NCI-H2107 treated with DMSO at 0.1 percent for 48 hours (cell line): ENCODE data around the gene LEKR1.

Source experiments
- DNase-seq: peaks from one replicate; lab custom pipeline; 2025; ENCODE audit not compliant: unreplicated experiment; lab: John Stamatoyannopoulos, UW

The LEKR1 gene

DNA sequence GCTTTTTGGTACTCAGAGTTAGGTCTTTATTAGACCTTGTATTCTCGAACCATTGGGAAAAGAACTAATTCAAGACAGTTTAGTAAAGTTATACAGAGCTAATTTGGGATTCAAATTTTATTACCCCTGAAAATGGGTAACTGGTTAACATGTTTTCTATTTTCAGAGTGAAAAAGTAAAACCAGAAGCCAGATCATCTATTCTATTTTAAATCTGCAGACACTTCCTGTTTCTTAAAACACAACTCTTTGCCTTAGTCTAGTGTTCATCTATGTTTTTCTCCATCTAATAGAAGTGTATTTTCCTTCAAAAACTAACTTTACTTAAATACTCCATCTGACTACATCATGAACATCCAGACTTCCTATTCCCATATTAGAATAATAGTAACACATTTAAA, 220.4 kb downstream of the LEKR1 start:
- no peak for DNase-seq

DNA sequence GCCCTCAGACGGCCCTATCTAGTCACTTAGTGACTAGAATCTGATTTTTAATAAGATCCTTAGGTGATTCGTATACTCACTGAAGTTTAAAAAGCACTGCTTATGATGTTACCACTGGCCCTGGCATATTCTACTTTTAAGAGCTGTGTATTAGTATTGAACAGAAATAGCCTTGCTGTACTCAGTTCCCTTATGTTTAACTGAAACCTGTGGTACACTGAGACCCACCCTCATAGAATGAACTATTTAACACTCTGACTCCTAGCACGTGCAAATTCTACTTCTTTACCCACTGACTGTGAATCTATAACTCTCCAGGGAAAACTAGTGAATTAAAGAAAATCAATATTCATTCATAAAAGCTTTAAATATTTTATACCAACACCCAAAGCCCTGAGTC, 224.9 kb downstream of the LEKR1 start:
- no peak for DNase-seq

DNA sequence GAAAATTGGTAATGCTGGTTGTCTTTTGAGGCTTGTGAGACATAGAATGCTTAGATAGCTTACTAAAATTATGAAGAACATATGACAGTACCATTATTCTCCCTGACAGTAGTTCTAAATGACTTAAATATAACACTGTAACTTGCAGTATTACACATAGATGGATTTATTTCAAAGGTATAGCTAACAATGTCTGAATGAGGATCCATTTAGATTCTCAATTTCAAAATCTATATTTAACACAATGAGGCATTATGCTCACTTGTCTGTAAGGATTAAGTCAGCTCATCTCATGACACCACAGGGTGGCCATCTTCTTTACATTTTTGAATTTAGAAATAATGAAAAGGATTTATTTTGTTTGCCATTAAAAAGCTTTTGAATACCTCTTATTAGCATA, 225.4 kb downstream of the LEKR1 start:
- no peak for DNase-seq

DNA sequence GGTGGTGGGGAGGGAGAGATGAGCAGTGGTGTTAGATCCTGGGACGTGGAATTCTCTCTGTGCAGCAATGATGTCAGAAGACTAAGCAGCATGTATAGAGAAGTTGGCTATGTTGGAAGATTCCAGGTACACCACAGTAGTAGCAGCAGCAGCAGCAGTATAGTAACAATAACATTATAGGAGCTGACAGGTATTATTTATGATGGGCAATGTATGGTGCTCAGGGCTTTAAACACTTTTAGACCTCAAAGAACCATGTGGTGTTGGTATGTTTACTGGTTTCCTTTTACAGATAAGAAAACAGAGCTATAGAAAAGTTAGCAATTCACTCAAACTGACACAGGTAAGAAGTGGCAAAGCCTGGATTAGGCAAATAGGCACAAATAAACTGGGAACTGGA, 229.9 kb downstream of the LEKR1 start:
- no peak for DNase-seq

DNA sequence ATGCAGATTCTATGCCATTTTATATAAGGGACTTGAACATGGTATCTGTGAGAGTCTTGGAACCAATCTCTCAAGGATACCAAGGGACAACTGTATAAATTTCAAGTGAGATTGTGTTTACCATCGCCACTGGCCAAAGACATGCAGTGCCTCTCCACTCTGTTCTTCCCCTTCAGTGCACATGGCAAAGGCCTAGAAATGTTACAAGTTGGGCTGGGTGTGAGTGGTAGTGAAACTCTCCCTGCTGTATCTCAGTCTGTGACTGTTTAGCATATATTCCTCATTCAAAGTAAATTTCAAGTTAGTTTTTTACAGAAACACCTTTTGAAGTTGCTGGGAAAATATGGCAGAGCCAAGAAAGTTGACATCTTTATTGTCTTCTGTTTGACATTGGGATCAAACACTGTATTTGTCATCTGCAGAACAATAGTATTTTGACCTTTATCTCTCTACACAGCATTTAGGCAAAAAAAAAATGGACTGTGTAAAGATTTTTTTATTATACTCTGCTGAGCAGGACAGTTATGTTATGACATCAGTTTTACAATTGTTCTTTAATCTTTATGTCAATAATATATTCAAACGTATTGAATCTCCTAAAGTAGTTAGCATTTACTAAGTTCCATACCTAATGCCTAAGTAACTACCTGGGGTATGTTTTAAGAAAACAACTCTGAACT, 232.4 kb downstream of the LEKR1 start:
- DNase-seq, result no peak

DNA sequence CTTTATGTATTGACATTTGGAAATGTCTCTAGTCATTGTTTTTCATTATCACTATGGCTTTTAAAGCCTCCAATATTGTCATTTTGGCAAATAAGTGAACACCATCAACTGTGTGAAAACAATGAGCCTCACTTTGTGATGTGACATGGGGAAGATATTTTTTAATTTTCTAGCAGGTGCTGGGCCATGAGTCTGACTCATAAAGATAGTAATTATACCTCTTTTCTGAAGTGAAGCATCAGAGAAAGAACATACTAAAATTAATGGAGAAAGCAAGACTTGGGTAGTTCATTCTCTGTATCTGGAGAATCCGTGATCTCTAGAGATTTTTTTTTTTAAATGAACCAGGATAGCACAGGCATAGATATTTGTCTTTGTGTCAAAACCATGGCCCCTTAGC, 233.0 kb downstream of the LEKR1 start:
- no peak for DNase-seq

DNA sequence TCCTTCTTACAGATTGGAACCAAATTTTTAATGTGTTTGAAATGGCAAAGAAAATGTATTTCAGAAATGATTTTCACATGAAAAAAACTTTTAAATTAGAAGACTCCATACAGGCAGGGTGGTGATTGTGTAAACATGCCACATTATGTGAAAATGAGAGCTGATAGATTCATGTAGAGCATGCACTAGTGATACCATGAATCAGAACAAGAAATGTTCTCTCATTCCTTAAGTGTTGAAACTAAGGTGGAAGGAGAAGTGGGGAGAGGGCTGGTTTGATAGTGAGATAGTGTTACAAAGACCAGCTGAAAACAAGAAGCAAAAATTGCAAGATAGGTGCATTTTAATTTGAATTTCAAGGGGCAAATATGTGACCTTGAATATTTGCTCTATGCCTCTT, 233.5 kb downstream of the LEKR1 start:
- DNase-seq, result no peak

DNA sequence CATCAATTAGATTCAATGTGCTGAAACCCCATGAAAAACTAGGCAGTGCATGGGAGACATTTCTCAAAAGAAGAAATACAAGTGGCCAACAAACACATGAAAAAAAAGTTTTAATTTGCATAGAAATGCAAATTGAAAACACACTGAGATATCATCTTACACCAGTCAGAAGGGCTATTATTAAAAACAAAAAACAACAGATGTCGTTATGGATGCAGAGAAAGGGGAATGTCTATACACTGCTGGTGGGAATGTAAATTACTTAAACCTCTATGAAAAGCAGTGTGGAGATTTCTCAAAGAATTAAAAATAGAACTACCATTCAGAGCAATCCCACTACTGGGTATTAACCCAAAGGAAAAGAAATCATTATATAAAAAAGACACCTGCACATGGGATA, 235.1 kb downstream of the LEKR1 start:
- no peak for DNase-seq

DNA sequence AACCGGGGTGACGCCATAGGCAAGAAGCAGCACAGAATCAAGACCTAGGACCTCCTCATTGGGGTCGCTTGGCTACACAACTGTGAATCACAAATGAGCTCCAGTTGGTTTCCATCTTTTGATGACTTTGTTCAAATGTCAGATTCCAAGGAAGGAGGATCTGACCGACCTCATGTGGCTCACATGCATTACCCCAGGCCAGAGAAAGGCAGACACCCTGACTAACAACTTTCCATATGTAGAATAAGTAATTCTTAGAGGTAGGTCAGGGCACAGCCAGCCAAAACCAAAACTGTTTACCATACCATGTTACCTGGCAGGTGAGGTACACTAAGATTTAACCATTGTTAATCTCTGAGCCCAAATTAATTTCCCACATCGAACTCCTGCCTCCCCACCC, 237.3 kb downstream of the LEKR1 start:
- no peak for DNase-seq

DNA sequence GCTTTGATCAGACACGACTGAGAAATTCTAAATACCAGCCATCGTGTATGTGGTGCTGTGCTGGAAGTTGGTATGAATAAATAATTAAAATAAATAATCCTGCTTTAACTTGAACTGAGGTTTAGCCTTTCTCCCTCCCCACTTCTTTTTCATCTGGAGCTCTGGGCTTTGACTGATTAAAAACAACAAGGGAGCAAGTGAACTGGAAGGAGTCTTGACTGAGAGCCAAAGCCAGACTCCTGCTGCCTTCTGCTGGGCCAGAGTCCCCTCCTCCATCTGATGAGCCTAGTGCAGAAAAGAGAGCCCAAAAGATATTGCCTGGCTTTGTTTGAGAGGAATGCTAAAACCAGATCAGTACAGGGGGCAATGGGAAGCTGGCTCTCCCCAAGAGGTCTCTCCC, 237.8 kb downstream of the LEKR1 start:
- DNase-seq, result no peak

DNA sequence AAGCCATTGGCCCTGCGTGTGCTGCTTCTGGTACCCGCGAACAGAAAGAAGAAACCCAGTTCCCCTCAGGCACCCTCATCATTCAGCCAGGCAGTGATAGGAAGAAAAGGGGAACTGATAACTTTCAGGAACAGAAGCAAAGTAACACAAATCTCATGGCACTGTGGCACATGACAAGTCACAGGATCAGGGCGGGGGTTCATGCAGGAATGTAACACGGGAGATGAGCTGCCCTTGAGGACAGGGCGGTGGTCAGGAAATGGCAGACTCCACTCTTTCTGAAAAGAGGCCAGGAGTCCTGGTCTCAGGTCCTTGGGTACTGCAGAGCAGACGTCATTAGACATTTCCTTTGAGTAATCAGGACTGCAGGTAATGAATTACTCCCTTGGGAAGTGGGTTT, 238.2 kb downstream of the LEKR1 start:
- DNase-seq, result no peak

DNA sequence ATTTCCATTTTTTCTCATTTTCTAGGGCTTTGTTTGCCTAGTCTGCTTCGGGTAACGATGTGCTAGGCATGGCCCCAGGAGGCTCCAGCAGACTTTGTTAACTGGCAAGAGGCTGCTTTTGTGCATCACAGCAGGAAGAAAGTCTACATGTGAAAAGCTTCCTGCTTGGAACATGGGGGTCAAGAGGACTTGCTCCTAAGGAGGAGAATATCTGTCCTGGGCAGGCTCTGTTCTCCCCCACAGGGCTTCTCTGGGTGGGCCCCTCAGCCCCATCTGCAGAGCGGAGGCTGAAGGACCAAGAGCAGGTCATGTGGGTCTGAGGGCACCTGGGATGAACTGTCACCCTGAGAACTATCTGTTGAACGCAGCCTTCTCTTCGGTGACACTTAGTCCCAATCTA, 239.0 kb downstream of the LEKR1 start:
- no peak for DNase-seq

DNA sequence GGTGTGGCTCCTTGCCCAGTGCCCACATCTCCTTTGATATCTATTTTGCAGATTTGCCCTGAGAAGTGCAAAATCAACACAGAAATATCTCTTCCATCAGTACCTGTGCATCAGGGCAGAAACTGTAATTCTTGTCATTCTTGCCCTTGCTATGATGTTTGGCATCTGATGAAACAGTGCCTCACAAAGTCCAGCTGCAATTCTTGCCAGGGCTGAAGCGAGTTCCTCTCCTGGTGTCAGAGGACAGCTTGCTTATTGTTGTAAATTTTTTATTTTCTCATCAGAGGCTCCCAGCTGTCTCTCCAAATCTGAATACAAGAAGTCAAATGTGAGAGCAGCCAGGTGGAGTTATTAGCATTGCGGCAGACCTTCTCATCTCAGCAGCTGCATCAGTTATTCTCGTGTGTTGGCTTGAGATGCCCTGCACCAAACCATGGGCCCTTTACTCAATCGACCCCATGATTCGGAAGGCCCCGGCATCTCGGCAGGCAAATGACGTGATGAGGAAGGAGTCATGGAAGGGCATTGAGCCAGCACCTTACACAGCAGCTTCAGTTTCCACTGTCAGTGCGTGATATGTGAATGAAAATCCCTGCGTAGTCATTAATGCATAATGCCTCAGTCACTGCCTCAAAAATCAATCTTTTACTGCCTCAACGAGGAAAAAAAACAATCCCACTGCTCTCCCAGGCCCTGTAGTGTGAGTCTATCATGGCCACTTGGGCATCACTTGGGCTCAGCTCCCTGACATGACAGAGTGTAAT, 240.4 kb downstream of the LEKR1 start:
- DNase-seq, result no peak

DNA sequence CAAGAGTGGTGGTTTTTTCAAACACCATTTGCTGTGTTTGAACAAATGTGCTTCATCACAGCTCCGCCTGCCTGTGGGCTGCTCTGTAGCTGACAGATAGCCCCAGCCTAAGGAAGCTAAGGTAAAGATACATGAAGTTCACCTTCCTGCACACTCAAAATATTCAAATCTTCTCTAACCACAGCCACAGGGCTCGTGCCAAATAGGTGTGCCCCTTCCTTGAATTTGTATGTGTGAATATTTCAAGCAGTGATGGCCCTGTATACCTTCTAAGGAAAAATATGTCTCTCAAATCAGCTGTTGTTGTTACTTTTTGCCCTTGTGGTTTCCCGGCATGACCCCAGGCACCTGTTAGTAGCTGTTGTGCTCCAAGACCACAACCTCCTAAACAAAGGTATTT, 241.0 kb downstream of the LEKR1 start:
- DNase-seq, result no peak

DNA sequence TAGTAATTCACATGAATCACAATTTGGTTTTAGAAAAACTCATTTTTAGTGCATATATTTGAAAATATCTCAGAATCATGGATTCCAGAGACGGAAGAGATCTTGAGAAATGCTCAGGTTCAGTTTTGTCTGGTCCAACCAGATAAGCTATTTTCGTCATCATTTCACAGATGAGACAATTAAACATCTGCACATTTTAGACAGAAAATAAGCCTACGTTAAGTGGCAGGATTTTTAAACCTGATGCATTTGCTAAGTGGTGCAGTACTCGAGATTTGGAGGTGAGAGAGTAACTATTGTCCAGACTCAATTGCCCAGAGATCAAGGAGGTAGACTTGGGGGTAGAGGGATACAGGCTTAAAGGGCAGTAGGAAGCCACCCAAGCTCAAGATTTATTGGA, 243.3 kb downstream of the LEKR1 start:
- DNase-seq, result no peak

DNA sequence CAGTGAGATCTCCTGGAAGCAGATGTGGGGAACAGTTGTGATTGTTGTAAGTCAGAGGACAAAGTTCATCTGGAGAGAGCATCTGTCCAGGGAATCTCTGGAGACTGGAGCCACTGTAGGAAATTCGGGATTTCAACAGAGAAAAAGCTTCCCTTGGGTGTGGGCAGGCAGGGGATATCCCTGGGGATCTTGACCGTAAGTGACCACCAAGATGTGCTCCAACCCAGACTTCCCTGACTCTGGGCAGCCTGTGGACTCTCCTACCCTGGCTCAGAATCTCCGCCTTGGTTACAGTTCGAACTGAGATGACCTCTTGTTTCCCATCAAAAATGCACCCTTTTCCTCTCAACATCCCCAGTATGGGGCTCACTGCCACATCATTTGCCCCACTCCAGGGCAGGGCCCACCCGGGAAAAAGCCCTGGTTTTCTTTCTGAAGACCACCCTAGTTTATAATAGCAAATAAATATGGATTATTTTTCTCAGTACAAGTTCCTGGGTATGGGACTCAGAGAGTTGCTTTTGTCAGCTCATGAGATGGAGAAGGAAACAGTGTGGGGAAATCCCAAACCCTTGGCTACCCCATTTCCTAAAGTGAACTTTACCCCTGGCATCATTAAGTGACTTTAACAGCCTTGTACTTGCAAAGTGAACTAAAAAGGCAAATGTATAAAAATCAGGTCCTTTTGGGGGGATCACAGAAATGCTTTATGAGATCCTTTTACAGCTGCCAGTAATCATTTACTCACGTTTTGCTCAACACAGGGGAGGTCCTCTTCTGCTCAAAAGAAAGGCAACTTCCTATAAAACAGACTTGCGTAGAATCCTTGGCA, 243.9 kb downstream of the LEKR1 start:
- no peak for DNase-seq

DNA sequence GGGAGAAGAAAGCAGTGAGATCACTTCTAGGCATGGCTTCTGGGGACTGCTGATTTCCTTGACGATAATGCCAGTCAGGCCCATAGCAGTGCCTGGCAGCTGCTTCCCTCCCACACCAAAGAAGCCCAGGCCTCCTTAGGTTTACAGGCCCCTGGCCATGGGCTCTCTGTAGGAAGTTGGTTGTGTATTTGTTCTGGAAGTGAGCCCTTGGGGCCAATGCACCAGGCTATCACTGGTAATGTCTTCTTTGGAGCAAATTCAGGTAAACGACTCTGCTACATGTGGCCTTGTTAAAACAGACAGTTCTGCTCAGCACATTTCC, 244.5 kb downstream of the LEKR1 start:
- DNase-seq, result no peak

DNA sequence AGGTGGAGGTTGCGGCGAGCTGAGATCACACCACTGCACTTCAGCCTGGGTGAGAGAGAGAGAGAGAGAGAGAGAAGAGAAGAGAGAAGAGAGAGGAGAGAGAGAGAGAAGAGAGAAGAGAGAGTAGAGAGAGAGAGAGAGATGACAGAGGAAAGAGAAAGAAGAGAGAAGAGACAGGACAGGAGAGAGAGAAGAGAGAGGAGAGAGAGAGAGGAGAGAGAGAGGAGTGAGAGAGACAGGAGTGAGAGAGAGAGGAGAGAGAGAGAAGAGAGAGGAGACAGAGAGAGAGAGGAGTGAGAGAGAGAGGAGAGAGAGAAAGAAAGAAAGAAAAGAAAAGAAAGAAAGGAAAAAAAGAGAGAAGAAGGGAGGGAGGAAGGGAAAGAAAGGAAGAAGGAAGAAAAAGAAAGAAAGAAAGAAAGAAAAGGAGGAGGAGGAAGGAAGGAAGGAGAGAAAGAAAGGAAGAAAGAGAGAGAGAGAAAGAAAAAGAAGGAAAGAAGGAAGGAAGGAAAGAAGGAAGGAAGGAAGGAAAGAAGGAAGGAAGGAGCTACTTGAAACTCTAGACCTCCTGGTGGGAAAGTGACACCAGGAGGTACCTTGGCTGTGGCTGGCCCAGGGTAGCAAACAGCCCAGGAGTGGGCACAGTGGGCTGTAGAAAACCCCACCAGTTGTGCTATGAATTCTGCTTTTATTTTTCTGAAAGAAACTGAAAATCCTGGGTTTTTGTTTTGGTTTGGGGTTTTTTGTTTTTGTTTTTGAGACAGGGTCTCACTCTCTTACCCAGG, 245.8 kb downstream of the LEKR1 start:
- no peak for DNase-seq

DNA sequence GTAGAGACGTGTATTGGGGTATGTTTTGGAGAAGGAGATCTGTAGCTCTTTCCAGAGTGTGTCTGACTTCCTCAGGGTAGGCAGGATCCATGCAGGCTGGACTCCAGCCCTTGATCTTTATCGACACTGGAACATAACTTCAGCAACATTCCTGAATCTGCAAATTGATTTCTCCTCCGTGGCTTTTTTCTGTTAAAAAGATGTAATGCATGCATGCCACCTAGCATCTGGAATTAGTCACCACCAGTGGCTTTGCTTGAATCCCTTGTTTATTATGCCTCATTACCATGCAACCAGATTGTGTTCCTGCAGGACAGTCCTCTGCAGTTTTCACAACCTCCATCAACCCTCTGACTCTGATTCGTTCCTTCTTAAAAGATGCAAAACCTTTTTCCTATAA, 247.7 kb downstream of the LEKR1 start:
- DNase-seq, result no peak

DNA sequence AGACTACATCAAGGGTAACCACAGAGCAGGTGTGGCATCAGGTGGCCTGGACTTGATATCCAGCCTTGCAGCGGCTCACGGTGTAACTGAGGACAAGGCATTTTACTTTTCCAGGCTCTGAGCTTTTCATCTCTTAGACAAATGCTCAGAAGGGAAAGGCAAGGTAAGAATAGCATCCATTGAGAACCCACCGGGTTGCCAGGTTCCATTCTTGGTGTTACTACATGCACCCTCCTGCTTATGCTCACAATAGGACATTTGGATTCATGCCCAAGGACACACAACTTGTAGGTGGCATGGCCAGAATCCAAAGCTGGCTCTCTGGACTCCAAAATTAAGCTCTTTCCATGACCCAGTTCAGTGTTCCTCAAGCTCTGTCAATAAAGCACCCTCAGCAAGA, 248.3 kb downstream of the LEKR1 start:
- DNase-seq, result peak; percentile 64

DNA sequence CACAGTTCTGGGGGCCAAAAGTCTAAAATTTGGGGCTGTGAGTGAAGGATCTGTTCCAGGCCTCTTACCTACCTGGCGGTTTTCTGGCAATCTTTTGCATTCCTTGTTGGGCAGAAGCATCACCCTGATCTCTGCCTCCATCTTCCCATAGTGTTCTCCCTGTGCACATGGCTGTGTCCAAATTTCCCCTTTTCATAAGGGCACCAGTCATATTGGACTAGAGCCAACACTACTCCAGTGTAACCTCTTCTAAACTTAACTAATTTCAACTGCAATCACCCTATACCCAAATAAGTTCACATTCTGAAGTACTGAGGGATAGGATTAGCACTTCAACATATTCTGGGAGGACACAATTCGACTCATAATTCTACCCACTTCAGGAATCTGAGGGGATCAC, 248.8 kb downstream of the LEKR1 start:
- no peak for DNase-seq
